NCI-H446 (cell line): ENCODE data around the gene ERN1.

ENCODE experiments used
- DNase-seq, 2 experiments: peaks; one replicate each; lab custom pipeline; 2025; lab: John Stamatoyannopoulos, UW

The ERN1 gene

DNA sequence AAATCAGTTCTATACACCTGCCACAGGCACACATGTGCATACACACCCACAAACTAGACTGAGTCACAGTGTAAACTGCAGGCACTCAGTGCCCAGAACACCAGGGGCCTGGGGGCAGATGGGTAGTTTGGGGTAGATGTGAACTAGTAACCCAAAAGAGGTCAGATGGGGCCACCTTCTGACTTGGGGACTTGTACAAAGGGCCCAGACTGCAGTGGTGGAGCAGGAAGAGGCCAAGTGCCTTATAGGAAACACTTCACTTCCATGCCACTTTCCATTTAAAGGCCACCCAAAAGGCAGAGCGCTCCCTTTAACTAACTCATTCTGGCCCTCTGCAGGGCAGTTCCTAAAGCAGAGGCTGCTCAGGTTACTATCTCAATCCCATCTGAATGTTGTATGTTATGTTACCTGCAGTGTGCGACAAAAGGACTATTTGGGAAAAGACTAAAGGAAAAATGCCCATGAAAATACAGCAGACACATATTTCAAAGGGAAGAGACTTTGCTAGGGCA is 27.8 kb upstream of the ERN1 start:
- no peak for DNase-seq

DNA sequence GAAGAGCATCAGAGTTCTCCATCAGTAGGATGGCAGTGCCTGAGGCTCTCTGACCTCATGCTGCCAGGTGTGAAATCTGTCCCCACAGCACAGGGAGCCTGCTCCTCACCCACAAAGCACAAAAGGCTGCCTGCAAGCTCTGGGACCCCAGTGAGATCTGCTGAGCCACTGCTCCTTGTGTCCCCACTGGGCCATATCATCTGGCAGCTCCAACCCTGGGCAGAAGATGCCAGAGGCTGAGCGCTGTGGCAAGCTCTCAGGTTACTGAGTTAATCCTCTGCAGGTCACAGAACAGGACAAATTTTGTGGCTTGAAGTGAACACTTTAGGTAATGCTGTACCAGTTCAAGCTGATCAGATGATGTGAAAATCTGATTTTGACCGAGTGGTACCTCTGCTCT is 26.7 kb upstream of the ERN1 start:
- no peak for DNase-seq

DNA sequence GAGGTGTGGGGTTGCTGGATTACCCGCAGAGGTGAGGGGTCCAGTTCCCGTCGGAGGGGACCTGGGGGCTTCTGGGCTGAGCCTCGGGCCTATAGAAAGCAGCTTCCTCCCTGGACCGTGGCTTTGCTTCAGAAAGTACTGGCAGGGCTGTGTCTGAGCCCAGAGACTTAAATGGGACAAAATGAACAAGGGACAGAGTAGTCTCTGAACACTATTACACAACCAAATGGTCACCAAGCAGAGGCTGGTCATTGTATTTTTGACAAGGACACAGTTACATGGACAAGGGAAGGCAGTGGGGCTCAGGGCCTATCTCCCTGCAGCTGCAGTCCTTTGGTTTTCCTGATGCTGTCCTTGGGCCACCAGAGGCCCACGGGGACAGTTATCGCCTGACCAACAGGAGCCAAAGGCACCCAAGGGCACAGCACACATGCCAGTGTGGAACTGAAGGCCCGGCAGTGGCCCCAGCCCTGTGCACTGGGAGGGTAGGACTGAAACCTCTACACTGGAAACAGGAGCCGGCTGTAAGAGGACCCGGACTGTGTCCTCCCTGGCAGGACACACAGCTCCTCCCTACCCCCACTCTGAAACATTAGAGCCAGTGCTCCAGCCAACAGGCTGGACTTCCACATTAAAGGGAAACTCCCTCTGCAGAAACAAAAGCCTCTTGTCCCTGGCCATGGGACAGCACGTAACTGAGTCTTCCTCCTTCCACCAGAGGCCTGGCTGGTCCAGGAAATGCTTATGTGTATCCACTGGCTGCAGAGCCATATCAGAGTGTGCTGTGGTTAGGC is 26.0 kb upstream of the ERN1 start:
- DNase-seq, result no peak

DNA sequence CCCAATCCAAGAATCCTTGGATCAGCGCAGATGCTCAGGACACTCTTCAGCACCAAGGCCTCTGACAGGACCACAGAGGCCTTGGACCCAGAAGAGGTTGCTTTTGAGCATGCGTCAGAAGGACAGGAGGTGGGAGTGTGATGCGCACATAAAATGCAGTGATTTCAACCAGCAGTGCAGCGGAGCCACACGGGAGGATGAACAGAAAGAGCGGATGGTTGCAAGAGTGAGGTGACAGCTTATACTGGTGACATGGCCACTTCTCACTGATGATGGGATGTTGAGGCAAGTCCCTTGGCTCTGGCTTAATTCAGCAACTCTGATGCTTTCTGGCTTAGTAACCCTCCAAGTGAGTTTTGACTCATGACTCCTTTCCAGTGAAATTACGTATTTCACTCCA is 25.2 kb upstream of the ERN1 start:
- no peak for DNase-seq

DNA sequence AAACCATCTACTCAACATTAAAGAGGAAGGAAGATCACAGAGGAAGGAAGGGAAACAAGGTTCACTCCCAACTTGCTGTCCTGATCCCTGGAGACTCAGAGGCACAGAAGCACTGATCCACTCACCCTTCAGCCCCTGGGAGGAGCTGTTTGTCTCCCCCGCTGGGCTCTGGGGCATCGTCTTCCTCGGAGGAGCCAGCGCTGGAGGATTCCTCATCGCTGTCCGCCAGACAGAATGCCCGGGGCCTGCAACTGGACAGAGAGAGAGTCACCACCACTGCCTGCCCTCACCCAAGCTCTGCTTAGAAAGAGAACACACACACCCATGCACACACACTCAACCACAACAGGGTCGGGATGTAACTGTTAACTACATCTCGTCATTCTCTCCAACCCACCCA is 24.8 kb upstream of the ERN1 start:
- DNase-seq, result no peak

DNA sequence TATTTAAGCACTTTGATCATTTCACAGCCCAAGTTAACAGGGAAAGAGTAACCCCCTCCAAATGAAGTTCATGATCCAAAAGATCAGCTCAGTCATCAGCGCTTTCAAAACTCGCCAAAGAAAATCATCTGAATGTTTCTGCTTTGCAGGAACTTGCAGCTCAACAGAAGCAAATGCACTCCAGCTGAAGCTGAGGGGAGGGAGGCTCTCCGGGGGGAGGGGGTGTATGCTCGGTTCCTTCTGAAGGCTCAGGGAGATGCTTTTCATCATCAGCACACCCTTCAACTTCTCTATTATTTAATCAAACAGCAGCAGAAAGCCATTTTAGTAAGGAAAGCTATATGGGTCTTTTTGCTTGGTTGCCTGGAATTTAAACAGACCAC is 24.4 kb upstream of the ERN1 start:
- no peak for DNase-seq

DNA sequence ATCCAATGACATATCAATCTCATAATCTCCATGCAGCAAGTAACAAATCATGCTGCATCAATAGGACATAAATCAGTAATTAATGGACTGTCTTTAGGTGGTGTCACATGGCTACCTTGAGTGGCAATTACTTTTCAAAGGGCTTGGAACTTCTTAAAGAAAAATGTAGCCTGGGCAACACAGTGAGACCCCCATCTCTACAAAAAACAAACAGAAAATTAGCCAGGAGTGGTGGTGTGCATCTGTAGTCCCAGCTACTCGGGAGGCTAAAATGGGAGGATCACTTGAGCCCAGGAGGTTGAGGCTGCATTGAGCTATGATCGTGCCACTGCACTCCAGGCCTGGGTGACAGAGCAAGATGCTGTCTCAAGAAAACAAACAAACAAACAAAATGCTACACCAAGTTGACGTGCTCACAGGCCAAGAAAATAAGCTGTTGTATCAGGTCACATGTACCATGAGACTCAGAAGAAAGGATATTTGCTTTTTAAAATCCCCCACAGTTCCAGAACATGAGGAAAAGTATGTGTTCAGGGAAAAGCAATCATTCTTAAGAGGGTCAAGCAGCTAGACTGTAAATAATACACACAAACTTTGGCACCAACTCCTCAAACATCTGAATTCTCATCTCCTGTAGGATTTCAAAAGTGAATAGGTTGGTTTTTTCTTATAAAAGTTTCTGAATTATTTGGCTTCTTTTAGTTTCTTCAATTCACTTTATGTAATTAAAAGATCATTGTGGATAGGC is 23.8 kb upstream of the ERN1 start:
- no peak for DNase-seq

DNA sequence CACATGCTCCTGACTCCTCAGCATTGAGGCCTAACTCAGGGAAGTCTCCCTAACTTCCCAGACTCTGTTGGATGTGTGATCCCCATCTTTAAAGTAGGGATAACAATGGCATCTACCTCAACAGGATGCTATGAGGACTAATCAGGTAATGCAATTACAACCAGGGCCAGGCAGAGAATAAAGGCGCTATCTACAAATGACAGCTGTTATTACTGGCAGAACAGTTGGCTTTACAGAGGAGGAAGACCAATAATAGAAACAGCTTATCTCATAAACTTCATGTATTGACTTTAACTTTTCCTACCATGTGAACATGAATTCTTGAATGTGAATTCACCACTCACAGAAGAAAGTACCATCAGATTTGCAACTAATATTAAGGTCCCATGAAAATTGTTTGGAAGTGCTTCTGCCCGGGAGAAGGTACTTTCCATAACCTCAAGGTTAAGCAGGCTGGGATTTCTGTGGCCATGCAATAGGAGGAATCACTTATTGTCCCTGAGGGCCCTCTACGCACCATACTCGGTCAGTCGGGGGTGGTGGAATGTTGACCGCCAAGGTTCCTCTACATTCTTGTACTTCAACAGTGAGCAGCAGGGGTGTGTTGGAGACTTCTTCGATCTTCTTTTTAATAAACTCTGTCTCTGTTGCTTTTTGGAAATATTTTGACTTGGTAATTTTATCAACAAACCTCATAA is 22.6 kb upstream of the ERN1 start:
- no peak for DNase-seq

DNA sequence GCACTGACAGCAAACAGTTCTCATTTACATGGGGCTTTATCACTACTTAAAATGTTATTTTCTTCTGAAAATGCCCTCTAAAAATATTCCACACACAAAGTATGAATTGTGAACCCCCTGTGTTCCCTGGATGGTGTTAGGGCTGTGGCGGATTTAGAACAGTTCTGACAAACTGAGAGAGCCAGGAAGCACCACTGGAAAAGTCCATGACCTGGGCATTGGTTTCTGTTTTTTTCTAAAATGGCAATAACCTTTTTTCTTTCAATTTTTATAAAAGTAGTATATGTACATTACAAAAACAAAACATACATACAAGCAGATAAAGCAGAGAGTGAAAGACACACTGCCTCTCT is 21.0 kb upstream of the ERN1 start:
- DNase-seq, result no peak

DNA sequence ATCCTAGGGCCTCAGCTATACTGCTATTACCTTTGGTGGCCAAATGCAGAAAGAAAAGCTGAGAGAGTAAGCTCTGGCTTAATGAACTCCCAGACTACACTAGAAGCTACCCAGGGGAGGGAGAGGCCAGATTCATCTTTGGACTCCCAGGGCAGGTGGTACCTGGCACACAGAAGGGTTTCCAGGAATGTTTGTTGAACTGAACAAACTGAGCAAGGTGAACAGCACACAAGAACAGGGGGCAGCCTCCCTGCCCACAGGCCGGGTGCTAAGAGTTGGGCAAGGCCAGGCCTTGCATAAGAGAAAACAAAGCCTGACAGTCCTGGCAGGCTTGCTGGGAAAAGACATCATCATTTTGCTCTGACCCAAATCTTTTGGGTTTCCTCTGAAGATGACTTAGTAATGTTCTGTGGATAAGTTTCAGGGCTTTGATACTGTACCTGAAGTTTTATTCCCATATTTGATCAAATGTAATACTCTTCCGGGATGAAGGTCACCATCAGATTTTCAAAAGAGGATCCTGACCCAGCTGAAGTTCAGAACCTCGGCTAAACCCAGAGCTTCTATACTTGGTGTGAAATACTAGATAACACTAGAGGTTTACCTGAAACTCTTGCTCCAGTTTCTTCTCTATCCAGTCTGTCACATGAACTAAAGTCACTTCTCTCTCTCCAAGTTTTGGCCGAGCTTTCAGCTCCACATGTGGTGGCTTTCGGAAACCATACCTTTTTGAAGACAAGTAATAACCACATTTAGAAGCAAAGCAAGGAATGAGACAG is 20.5 kb upstream of the ERN1 start:
- no peak for DNase-seq

DNA sequence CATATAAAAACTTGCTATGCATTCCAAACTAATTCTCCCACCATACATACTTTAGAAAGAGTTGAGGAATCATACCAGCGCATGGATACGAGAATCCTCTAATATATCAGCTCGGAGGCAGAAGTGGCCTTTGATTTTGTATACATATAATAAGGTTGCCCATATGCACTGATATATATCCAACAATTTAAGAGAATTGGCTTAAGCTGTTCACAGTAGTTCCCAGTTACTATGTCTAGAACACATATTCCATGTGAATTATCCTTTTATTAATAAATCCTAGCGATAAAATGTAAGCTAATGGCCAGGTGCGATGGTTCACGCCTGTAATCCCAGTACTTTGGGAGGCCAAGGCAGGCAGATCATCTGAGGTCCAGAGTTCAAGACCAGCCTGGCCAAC is 19.3 kb upstream of the ERN1 start:
- DNase-seq, result no peak

DNA sequence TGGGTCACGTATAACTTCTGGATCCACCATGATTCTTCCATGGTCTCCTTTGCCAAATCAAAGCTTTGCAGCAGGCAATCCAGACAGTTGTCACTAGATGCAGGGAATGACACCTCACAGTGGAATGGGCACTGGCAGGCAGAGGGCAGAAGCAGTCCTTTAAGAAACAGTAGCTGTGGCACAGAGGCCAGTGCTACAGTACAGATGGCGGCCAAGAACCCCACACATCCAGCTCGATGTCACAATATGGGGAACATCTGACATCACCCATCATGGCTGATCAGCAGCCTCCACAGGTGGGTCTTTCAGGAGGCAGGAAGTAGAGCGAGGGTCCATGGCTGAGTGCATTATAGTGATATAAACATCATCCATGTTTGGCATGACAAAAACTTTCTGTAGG is 18.8 kb upstream of the ERN1 start:
- no peak for DNase-seq

DNA sequence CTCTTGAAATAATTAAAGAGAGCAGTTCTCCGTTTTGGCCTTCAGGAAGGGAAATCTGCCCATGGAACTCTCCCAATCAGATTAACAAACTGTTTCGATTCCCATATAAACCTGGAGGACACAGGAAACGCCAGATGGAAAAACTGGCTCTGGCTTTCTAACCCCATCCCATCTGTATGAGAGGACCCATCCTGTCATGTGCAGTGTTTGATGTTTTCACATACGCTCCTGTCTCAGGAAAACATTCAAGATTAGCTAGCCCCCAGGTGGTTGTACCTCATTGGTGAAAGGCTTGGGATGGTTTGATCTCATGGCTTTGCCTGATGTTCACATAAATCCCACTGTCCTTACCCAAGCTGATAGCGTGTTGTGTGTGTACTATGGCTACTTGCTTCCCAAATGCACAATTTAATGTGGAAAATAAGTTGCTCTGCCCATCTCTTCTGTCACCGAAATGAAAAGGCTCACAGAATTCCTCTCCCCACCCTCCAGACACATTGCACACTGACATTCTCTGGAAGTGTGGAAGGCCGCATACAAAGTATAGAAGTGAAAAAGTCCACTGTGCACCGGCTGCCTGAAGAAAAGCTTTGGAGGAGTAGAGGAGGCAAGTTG is 18.2 kb upstream of the ERN1 start:
- DNase-seq, result peak in 1 of 2 experiments; percentile 50

DNA sequence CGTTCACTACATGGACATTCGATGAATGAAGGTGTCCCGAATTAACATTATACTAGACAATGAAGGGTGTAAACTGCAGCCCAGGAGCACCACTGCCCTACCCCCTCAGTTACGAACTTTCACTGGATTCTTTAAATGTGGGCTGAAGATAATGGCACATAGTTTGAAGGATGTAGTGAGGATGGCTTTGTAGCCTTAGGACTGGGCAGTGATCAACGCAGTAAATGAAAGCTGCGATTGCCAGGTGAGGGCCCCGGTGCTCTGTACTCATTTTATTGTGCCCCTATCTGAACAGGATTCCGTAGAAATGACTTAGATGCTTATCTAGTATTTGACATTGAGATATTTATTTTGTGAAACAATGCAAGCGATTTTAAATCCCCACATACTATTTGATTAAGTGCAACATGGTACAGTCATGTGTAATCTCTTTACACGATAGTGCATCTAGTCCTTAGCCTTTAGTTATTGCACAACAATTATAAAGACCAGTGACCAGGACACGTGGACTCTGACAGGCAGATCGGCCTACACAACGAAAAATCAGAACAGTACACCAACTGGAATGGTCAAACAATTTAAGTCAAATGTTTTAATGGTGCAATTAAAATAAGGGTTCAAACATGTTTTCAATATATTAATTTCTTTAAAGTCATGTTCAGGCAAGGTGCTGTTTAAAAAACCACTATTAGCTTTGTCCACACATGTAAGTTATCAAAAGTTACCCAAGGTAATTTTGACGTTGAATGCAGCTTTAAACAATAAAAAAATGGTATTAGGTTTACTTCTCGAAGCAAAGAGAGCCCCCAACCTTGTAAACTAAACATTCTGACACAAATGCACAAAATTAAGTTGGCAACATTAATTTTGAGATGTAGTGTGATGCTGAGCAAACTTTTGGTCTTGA is 17.4 kb upstream of the ERN1 start:
- no peak for DNase-seq

DNA sequence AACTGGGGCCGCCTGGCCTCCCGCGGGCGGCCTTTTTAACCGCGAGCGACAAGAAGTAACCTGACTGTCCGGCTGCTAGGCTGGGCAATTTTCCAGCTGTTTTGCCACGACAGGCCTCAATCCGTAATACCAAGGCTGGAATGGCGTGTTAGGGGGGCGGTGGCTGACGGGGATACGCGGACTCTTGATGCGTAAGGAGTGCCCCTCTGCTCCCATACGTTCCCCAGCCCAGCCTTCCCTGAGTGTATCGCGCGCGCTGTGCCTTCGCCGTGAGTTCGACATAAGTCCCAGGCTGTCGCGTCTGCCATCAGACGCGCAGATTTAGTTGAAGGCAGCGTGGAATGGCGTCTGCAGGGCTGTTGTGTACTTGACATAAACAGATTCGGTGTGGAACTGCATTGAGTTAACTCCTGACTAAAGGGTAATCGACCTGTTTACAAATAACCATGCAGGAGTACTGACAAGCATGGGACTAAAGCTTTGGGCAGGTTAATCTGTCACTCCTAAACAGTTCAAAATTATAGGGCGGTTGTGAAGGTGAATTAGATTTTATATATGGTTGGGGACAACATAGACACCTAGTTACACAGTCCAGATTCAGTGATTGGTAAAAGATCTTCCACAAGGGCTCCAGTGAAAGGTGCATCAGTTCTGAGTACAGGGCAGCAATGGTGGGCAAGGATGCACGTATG is 16.6 kb upstream of the ERN1 start:
- peak; percentile 31 to 54 for DNase-seq

DNA sequence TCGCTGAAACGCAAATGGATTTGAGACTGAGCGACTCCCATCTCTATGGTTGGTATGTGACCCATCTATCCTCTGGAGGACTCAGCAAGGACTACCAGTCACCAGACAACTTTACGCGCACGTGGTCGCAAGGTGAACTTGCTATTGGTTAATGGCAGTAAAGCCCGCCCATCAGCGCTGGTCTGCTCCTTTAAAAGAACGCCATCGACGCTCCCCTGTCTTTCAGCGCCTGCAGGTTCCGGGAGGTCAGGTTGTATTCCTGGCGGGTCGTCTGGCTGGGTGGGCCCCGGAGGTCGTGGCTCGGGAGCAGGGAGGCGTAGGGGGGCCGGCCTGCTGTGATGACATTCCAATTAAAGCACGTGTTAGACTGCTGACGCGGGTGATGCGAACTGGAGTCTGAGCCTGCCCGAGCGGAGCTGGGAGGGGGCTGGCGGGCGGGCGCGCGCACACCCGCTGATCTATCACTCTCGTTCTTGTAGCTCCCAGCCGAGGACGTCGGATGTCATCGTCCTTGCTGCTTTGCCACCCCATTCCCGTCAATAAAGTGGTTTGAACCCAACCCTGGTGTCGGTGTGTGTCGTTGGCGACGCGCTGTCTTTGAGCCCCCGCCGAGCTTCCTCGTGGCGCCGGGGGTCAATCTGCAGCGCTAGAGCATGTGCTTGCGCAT is 15.9 kb upstream of the ERN1 start:
- peak; percentile 94 to 99 for DNase-seq

DNA sequence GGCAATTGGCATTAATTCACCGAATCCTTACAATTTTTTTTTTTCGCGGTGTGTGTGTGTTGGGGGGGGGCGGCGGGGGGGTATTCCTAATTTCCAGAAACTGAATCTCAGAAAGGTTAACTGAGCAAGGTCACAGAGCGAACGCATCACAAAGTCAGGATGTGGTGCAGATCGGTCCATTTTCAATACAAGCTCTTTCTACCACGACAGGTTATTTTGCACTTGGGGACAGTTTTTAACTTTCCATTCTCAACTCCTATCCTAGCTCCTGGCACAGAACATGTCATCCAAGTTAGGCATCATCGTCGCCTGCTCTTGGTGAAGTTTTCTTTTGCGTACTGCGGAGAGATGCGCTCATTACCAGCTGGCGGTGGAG is 15.4 kb upstream of the ERN1 start:
- DNase-seq, result no peak

DNA sequence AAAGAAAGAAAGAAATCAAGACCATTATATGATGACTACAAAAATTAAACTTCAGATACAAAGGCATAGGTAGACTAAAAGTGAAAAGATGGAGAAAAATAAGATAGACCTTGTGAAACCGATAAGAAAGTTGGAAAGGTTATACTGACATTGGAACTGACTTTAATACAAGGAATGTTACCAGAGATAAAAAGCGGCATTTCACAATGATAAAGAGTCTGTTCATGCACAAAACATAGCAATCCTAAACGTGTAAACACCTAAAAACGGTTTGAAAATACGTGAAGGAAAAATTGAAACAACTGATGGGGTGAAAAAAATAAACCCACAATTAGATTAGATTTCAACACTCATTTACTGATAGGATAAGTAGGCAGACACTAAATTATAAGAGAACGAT is 9.6 kb upstream of the ERN1 start:
- DNase-seq, result no peak

DNA sequence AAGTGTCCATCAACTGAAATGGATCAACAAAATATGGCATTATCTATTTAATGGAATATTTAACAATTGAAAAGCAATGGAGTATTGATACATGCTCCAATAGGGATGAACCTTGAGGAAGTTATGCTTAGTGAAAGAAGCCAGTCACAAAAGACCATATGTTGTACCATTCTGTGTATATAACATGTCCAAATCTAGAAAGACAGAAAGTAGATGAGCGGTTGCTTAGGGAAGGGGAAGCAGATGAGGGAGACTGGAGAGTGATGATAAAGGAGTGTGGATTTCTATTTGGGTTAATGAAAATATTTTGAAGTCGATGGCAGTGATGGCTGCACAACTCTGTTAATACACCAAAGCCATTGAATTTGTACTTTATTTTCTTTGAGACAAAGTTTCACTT is 8.5 kb upstream of the ERN1 start:
- no peak for DNase-seq

DNA sequence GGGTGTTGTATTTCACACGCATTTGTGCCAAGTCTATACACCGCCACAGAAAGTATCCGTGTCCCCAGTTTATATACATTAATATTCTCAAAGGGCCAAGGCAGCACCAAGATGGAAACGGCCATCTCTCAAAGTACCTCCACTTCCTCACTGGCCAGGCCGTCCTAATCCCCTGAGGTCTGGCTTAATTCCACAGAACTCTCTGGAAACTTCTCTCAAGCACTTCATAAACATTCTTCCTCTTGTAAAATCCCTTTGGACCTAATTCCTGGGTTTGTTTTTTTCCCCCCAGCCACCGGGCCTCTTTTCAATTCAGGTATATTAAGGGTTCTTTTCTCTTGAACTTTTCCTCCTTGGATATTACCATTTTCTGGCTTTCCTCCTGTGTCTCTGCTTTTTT is 5.1 kb upstream of the ERN1 start:
- DNase-seq, result no peak
